GM18526 (cell line): Measurements from ENCODE around the gene MLEC.
A peak's percentile ranks its signal among the peaks of the same experiment; 100 is the strongest.

Experiments
- POLR2A ChIP-seq: IDR thresholded peaks from 3 replicates; pipeline ENCODE4 v1.6.1; 2011; ENCODE audit not compliant: insufficient read length; ENCODE audit errors: extremely low read depth

MLEC gene

DNA sequence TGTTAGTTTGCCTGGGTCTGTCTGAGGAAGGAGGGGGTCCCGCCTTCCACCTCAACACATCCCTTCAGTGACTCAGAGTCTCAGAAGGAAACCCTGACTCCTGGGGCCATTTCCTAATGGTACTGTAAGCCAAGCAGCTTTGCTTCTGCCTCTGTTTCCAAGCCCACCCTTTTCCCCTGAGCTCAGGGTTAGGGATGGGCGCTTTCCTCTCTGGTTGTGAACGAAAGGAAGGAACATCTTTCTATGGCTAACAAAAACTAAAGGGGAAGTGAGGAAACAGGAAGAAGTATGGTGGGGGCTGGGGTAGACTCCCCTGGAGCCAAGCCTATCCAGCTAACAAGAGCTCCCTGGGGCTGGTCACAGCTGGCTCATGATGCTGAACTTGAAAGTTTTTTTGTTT, 11.7 kb downstream of the MLEC start:
- no peak for TF ChIP-seq POLR2A

DNA sequence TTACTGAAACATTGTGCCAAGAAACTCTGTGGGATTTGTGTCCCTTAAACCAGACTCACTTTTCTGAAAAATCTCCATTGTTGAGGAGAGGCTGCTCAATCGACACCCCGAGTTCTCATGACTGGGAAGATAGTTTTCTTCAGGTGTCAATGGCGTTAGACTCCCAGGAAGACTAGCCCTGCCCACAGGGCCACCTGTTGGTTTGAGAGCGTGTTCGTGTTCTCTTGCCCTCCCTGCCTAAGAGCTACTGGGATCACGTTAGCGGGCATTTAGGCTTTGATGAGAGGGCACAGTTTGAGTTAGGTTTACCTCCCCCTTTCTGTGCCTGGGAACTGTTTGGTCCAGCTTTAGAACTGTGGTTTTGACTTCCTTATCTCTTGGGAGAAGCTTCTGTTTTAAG, 12.6 kb downstream of the MLEC start:
- TF ChIP-seq POLR2A: no peak

DNA sequence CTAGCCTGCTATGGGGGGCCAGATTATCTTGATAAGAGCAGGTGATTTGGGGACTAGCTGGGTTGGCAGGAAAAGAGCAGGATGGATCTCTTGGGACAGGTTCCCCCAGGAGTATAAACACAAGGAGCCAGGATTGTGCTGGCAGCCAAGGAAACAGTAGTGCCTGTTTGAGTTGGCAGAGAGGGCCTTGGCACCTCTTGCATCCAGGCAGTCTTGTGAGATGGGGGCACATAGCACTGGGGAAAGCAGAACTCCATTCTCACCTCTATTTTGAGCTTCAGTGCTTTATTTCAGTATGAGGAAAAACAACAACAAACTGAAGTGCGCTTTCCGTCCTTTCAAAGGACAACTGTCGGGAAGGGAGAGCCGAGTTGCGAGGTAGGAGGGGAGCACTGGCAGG, 13.9 kb downstream of the MLEC start:
- no peak for TF ChIP-seq POLR2A

DNA sequence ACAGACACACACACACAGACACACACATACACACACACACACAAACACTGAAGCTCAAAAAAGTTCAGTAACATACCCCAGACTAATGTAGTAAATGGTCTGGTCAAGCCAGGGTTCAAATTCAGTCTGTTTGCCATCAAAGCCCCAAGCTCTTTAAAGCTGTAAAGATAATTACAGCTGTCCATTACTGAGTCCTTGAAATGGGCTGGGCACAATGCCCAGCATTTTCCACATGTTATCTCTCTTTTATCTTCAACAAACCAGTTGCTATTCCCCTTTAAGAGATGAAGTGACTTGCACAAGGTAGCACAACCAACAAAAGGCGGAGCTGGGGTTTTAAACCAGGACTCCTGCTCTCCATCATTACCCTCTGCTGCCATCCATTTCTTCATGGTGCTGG, 15.7 kb downstream of the MLEC start:
- no peak for TF ChIP-seq POLR2A

DNA sequence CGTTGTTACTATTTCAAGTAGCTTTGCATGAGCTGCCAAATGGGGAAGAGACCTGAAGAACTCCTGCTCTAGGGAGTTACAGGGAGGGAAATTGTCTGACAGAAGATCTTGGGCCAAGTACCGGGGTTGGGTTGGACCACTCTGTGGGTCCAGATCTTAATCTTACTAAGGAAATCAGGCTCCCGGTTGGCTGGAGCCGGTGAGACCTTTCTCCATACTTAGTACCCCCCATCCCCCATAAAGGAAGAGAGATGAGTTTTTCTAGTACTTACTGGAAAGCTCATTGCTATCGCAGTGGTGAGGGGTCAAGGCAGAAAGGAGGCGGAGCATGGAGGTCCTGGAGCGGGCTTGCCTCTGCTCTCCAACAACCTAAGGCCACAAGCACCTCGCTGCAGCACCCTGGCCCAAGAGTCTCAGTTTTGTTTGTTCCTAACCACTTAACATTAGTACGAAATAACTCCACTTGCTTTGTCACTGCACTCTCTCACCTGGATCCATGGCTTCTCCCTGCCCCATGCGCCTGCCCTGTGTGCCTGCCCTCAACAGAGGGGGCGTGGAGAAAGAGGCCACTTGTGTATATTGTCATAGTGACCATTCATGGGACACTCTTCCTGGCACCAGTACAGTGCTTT, 16.5 kb downstream of the MLEC start:
- TF ChIP-seq POLR2A: no peak

DNA sequence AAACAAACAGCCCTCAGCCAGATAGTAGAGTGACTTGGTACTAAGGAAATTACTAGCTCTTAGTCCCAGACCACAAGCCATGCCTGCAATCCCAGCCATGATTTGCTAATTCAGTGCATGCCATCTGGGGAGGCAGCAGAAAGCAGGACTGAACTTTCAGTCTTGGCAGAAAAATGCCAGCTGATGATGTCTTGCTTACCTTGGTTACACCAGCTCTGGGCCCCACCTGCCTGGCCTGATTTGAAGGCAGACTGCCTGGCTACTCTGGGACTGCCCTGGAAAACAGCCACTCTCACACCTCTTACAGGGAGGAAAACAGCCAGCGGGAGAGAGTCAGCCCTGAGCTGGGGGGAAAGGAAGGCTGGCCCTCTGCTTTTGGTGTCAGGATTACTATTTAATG, 18.7 kb downstream of the MLEC start:
- no peak for TF ChIP-seq POLR2A

DNA sequence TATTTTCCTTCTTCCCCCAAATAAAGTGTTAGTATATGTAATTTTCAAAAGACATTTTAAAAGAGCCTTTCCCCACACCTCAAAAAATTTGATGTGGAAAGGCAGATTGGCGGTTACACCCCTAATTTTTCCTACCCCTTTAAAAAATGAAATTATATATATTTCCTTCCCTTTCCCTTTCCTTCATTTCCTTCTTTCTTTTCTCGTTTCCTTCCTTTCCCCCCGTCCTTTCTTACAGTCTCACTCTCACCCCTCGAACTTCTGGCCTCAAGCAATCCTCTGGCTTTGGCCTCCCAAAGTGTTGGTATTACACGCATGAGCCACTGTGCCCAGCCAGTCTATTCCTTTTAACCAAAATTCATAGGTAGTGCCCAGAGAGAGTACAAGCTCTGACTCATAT, 19.1 kb downstream of the MLEC start:
- TF ChIP-seq POLR2A: no peak

DNA sequence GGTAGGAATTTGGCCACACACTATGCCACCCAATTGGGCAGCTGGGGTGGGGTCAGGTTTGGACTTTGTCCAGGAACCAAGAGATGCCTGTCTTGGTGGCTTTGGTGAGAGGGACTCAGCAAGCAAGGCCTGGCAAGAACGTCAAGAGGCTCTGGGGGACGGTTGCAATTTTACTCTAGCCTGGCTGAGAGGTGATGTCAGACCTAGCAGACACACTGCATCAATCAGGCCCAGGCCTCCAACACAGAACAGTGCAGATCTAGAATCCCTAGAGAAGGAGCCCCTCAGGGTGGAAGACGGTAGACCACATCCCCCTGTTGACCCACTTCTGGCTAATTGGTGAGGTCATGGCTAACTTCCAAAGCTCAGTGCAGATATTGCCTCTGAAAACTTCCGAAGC, 21.7 kb downstream of the MLEC start:
- no peak for TF ChIP-seq POLR2A

DNA sequence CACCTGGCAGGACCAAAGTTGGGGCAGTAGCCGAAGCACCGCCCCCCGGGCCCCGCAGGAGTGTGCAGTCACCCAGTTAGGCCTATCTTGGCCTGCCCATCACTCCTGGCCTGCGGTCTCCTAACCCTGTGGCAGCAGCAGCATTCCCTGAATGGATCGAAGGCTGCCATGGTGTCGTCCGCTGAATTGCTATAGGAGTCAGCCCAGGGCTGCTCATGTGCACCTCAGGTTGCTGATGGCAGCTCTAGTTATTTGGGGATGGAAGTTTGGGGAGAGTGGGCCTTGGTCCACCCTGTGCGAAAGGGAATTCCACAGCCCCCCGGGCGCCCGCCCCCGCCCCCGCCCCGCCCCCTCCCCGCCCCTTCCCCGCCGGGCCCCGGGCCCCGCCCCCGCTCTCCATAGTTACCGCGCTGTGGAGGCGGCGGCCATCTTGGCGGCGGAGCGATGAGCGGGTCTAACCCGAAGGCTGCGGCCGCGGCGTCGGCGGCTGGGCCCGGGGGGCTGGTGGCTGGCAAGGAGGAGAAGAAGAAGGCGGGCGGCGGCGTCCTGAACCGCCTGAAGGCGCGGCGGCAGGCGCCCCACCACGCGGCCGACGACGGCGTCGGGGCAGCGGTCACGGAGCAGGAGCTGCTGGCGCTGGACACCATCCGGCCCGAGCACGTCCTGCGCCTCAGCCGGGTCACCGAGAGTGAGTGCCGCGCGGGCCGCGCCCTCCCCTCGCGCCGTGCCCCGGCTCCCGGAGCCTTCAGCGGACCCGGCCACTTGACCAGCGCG, 23.3 kb downstream of the MLEC start, which contains the start of gene UNC119B:
Gene UNC119B, plus strand, starts transcription at position 428 of the 774 bp plus-strand sequence. Its CDS starts 17 bp downstream, at position 445.
- TF ChIP-seq POLR2A: peak; percentile 48

DNA sequence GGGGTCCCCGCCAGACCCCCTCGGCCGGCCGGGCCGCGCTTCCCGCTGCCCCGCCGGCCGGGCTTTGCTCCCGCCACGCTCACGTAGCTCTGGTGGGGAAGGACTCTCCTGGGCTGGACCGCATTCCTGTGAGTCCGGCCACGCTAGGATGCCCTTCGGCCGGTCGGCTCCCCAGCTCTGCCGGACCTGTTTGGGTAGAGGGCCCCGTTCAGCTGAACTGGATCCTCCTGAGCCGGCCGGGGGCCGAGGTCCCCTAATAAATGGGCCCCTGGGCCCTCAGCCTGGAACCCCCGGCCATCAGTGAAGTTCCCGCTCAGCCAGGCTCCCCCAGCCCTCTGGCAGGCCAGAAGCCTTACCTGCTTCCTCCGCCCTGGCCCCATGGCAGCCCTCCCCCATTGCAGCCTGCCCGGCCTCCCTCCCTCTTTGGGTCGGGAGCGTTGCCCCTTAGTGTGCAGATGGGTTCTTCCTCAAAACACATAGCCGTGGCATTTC, 23.9 kb downstream of the MLEC start:
- no peak for TF ChIP-seq POLR2A

DNA sequence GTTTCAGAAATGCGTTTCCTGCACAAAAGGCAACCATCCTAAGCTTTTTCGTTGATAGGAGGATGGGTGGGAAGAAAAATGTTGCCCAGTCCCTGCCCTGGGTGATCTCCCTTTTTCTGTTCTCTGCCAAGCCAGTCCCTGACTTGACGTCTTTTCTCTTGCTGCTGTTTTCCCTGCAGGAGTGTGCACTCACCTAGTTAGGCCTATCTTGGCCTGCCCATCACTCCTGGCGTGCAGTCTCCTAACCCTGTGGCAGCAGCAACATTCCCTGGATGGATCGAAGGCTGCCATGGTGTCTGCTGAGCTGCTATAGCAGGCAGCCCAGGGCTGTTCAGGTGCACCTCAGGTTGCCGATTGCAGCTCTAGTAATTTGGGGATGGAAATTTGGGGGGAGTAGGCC, 24.5 kb downstream of the MLEC start:
- no peak for TF ChIP-seq POLR2A

DNA sequence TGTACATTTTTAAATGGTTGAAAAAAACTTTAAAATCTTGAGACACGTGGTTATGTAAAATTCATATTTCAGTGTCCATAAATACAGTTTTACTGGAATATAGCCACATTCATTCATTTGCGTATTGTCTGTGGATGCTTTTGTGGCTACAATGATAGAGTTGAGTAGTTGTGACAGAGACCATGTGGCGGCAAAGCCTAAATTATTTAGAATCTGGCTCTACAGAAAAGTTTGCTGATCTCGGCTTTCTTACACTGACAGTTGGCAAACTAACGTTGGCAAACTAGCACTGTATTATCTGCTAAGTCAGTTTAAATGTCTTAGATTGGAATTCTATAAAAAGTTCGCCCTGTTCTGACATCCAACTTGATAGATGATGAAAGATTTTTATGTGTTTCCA, 25.7 kb downstream of the MLEC start:
- TF ChIP-seq POLR2A: no peak

DNA sequence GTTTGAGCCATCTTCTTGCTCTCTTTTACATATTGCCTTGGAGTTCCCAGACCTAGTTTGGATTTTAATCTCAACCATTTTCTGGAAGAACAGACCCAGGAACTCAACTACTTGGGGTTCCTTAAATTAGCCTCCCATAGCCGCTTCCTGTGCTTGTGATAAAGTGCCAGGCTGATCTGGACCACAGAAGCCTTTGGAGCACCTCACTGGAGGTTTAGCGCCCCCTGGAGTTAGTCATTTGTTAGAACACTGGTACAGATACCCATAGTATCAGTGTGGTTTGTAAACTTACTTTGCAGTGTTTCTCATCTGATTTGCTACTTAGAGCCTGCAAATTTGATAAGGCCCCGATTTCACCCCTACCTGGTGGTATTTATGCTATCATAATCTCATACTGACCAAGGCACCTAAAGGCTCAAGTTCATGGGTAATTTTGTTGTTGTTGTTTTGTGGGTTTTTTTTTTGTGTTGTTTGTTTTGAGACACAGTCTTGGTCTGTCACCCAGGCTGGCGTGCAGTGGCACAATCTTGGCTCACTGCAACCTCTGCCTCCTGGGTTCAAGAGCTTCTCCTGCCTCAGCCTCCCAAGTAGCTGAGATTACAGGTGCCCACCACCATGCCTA, 27.0 kb downstream of the MLEC start:
- TF ChIP-seq POLR2A: no peak

DNA sequence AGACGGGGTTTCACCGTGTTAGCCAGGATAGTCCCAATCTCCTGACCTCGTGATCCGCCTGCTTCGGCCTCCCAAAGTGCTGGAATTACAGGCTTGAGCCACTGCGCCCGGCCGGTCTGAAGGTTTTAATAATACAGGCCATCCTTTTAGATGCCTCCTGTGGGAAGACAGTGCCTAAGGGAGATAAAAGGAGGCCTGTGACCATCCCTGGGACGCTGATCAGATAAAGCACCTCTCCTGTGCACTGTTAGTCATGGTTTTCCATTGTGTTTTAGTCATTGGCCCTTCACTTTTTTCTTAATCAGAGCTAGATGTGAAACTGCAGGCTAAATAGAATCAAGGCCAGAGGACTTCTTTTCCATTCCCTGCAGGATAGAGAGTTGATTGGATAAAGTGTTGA, 31.1 kb downstream of the MLEC start:
- TF ChIP-seq POLR2A: no peak

DNA sequence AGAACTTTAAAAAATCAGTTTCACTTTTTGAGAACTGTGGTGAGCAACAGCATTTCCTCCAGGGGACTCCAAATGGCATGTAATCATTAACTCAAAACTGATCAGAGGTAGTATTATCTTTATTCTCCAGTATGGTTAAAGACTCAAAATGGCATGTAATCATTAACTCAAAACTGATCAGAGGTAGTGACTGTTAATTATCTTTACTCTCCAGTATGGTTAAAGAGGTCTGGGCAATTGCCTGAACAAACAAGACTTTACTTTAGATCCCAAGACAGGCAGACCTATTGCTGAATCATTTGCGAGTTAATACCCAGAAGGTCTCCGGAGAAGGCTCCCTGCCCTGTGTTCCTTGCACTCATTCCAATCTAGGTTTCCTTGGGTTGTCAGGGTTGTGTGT, 32.1 kb downstream of the MLEC start:
- TF ChIP-seq POLR2A: no peak
